GM19397 (cell line): ENCODE data around the gene SUMO4.
"Not testable (repeated sequence)": the region's sequence is repeated elsewhere in the genome, so short reads cannot be mapped to it uniquely, and the experiment has no call there.

Source experiments
- ATAC-seq: cut with Tn5 transposase; IDR thresholded peaks from one replicate; pipeline ENCODE4 v1.9.1; 2021; ENCODE audit warnings: mild to moderate bottlenecking, moderate library complexity; ENCODE audit not compliant: unreplicated experiment

Gene SUMO4

DNA sequence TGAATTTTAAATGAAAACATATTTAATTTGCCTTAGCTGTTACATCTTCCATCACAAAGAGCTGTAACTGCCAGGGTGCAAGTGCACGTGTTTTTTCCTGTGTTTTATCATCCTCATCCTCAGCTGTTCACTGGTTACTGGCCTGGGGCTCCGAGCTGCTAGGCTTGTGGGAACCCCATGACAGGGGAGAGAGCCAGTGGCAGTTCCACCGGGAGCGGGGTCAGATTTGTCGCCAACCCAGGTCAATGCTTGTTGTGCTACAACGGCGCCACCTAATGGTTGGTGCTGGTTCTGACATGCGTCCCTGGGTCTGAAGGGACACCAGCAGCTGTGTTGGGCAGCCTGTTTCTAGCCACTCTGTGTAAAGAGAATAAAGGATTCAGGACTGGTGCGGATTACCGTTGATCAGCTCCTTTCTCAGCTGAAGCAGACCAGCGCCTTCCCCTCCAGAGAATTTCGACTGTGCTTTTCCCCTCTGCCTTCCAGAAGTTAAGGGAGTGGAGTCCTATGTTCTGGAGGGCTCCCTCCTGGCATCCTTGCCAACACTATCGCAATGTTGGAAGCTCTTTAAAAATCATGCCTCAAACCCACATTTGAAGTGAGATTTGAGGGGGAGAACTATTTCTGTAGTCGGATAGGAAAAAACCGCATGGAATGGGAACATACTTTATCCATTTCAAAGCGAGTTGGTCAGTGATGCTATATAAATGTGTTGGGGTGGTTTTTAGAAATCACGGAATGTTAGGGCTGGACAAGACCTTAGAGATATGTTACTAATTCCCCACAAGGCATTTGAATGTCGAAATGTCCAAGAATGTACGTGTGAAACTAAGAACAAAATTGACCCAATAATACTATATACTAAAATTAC is 32.1 kb downstream of the SUMO4 start:
- no peak for ATAC-seq

DNA sequence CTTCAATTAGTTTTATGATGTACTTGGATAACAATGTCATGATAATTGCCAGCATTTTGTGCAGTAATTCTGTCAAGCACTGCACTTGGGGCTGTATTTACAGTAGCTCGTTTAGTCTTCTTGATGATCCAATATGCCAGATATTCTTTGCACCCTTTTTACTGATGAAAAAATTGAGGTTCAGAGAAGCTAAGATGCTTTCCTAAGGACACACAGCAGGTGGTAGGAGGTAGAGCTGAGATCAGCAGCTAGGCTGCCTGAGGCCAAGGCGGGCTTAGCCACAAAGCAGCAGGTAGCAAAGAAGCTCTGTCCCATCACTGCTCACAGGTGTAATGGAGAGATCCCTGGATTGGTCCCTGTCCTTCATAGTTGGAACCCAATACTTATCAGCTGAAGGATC is 33.3 kb downstream of the SUMO4 start:
- no peak for ATAC-seq

DNA sequence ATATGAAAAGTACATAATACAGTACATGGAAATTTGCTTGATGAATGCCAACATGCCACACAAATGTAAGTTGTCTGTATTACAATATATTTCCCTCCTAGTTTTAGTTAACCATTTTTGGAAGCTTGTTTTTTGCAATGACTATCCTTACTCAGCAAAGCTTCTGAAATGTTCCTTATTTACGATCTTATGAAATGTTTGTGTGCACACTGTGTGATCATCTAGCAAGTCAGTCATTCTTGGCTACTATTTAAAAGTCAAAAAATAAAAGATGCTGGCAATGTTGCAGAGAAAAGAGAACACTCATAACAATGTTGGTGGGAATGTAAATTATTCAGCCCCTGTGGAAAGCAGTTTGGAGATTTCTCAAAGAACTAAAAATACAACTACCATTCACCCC is 33.8 kb downstream of the SUMO4 start:
- ATAC-seq = no peak

DNA sequence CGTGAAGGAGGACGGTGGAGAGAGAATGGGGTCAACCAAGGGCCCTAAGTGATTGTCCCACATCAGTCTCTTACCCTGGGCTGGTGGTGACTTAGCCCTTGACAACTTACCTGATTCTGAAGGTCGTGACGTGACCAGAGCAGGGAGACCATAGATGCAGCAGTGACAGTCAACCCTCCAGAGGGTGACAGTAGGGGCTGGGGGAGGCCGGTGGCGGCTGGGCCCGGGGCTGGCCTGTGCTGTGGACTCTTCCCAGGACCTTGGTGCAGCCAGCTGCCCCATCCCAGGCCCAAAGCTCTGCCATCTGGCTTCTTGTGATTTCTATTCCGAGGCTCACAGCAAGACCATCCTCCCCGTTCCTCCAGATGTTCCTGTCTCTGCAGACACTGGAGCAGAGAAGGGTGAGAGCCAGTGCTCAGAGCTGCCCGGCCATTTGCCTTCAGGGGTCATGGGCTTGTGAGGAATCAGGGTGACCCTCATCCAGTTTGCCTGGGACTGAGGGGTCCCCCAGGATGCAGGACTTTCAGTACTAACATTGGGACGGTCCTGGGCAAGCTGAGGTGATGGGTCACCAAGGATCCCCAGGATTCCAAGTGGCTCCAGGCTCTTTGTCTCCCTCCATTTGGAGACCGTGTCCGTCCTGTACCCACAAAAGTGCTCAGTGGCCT is 36.0 kb downstream of the SUMO4 start:
- ATAC-seq = no peak

DNA sequence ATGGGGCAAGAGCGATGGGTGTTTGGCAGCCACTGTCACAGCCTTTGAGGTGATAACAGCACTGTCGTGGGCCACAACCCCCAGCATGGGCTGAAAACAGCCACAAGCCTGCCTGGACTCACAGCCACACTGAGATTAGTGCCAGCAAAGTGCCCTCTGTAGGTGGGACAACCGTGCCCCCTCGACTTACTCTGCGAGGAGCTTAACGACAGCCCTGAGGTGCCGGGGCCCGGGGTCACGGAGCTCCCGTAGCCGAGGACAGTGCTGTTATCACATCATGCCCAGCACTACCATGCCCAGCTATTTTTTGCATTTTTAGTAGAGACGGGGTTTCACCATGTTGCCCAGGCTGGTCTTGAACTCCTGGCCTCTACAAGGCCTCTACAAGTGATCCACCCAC is 36.6 kb downstream of the SUMO4 start:
- no peak for ATAC-seq

DNA sequence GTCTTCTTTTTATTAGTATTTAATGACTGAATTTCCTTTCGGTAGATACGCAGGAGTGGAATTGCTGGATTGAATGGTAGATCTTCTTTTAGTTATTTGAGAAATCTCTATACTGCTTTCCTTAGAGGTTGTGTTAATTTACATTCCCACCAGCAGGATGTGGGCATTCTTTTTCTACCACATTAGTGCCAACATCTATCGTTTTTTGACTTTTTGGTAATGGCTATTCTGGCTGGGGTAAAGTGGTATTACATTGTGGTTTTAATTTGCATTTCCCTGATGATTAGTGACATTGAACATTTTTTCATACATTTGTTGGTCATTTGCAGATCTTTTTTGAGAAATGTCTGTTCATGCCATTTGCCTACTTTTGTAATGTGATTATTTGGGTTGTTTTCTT is 37.1 kb downstream of the SUMO4 start:
- no peak for ATAC-seq

DNA sequence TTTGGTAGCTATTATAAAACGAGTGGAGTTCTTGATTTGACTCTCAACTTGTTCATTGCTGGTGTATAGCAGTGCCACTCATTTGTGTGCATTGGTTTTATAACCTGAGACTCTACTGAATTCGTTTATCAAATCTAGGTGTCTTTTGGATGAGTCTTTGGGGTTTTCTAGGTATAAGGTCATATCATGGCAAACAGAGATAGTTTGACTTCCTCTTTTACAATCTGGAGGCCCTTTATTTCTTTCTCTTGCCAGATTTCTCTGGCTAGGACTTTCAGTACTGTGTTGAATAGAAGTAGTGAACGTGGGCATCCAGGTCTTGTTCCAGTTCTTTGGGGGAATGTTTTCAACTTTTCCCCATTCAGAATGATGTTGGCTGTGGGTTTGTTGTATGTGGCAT is 38.8 kb downstream of the SUMO4 start:
- ATAC-seq = no peak

DNA sequence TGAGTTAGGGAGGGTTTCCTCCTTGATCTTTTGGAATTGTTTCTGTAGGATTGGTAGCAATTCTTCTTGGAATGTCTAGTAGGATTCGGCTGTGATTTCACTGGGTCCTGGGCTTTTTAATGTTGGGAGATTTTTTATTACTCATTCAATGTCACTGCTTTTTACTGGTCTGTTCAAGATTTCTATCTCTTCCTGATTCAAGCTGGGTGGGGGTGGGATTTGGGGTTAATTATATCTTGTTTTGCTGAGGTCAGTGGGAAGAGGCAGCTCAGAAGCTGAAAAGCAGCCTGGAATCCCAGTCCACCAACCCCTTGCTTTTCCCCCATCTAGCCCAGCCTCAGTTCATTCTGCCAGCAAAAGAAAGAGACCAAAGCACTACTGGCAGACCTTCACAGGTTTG is 39.6 kb downstream of the SUMO4 start:
- no peak for ATAC-seq

DNA sequence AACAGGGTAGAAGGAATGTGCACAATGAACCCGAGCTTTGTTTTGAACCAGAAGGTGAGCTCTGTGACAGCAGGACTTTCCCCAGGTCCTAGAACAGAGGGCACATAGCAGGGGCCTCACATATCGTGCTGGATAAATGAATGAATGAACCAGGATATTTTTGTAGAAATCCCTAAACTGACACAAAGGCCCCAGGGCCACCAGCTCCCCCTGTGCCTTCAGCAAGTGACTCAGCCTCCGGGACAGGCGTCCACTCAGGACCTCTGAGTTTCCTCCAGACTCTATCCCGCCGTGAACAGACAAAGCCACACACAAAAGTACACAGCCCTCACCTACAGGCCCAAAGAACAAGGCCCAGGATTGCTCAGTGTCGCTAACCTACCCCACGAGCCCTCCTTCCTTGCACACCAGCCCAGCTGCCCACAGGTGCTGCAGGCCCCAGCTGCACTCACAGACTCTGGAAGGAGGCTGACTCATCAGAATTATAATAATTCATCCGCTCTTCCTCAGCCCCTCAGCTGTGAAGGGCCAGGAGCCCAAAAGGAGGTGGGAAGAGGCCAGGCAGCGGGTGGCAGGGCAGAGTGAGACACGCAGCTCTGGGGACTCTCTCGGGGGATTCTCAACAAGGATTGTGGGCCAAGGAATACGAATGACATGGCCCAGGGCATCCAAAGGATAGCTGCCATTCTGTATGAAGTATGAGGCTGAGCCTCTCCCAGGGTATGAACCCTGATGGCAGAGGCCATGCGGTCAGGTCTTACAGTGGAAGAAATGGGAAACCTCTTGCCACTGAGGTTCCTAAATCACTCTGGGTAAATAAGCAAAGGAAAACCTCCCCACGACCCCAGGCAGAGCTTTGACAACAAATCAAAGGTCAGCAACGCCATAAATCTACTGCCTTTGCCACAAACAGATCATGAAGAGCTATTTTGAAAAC is 40.9 kb downstream of the SUMO4 start:
- no peak for ATAC-seq

DNA sequence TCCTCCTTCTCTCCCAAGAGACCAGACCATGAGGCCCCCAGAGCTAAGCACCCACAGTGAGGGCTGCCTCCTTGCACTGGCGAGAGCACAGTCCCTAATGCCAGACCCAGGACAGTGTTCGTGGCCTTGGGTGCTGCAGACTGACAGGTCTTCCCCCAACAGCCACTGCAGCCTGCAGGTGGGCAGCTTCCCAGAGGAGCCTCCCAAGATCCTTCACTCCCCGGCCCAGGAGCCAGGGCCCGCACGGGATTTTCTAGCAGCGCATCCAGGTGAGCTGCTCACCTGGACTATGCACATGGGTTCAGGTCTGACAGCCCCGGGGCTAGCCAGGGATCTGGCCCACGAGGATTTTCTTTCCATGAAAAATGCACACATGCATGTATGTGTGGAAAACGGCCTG is 41.7 kb downstream of the SUMO4 start:
- no peak for ATAC-seq

DNA sequence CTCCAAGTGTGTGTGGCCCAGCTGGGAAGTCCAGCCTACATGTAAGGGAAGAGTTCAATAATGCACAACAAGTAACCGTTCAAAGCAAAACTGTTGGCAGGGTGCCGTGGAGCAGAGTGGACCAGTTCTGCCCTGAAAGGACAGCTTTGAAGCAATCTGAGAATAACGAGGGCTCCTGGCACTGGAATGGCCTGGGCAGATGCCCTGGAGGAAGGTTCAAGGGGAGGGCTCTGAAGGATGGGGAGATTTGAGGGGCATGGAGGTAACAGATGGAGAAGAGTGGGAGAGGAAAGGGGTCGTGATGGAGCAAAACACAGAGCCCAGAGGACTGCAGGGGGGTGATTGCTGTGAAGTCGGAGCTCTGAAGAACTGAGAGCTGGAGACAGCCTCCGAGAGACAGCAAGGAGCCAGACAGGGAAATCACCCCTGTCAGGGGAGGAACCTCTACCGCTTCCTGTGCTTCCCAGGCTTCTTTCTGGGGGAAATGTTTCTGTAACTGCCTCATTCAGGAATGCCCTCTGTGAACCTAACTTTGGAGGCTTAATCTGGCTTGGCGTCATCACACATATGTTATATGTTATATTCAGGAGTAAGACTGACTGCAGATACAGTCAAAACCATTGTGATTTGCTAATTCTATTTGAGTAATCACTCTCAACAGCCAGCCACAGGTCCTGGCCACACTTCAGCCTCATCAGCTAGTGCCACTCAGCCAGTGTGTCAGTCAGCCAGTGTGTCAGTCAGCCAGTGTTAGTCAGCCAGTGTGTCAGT is 43.5 kb downstream of the SUMO4 start:
- ATAC-seq = no peak

DNA sequence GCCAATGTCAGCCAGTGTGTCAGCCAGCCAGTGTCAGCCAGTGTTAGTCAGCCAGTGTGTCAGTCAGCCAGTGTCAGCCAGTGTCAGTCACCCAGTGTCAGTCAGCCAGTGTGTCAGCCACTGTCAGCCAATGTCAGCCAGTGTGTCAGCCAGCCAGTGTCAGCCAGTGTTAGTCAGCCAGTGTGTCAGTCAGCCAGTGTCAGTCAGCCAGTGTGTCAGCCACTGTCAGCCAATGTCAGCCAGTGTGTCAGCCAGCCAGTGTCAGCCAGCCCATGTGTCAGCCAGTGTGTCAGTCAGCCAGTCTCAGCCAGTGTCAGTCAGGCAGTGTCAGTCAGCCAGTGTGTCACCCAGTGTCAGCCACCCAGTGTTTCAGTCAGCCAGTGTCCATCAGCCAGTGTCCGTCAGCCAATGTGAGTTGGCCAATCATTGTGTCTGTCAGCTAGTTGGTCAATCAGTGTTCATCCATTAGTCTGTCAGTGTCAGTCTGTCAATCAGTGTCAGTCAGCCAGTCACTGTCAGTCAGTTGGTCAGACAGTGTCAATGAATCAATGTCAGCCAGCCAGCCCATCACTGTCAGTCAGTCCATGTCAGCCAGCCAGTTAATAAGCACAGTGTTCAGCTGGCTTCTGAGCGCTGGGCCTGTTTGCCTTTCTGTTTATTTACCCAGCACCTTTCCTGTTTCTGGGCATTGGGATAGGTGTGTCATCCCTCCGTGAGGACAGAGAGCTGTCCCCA is 44.5 kb downstream of the SUMO4 start:
- not testable (repeated sequence) for ATAC-seq

DNA sequence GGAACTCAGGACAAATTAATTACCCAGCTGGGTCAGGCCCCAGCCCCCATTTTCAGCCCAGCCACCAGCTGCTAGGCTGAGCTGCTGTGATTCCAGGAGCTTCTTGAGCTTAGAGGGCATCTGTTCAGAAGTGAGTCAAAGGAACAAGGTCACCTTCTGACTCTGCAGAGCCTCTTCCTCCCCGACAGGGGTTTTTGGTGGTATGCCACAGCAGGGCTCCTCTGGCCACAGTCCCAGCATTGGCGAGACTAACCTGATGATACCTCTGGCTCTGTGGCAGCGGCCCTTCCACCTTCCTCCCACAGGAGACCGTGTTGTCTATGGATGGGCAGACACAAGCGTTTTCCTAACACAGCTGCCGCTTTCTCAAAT is 45.0 kb downstream of the SUMO4 start:
- ATAC-seq = no peak

DNA sequence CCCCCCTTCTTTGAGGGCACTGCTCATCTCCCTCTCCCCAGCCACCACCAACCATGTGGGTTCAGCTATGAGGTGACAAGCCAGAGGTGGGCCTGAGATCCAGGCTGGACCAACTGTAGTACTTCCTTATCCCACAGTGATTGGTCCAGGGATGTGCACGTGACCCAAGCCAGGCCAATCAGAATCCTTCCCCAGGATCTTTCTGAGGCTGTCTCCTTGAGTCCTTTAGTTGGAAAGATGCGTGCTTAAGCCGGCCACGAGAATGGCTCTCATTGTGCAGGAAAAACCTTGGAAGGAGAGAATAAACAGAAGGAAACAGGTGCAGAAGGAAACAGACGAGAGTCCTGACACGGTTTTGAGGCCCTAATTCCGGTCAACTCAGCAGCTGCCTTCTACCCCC is 45.5 kb downstream of the SUMO4 start:
- ATAC-seq = no peak

DNA sequence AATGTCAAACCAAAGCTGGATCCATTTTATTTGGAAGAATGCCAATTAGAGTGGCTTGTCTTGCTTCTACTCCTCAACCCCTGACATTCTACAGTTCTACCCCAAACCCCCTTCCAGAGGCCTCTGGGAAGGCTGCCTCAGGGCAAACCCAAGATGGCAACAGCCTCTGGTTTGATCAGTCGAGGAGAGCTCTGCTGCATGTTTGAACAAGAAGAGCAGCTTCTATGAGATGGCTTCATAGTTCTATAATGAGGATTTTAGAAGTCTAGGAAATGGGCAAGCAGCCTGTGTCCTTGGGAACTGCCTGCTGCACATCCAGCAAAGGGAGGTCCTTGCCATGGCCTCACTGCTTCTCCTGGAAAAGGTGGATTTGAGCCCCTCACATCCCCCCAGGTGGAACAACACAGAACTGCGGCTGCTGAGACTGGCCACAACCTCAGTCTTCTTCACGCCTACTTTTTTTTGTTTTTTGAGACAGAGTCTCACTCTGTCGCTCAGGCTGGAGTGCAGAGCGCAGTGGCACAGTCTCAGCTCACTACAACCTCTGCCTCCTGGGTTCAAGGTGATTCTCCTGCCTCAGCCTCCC is 46.8 kb downstream of the SUMO4 start:
- no peak for ATAC-seq

DNA sequence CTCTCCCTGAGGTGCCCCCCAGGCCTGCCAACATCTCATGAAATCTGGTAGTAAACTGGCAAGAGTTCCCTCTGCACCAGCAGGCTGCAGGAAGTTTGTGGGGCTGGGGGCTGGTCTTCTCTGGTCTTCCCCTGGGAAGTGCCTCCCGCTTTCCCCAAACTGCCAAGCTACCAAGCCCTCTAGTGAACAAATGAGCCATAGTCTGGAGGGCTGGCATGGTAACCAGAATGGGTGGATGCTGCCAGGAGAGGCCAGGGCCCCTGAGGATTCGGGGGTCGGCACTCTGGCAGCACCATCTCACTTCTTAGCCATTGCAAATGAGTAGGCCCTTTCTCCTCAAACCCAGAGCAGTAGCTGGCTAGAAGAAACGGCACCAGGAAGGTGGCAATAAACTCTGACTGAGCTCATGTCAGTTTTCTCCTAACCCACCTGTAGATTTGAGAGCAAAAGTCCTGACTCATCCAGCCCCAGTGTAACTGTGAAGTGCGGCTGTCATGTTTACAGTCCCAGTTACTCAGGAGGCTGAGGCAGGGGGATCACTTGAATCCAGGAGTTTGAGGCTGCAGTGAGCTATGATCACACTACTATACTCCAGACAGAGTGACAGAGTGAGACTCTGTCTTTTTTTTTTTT is 48.9 kb downstream of the SUMO4 start:
- no peak for ATAC-seq

DNA sequence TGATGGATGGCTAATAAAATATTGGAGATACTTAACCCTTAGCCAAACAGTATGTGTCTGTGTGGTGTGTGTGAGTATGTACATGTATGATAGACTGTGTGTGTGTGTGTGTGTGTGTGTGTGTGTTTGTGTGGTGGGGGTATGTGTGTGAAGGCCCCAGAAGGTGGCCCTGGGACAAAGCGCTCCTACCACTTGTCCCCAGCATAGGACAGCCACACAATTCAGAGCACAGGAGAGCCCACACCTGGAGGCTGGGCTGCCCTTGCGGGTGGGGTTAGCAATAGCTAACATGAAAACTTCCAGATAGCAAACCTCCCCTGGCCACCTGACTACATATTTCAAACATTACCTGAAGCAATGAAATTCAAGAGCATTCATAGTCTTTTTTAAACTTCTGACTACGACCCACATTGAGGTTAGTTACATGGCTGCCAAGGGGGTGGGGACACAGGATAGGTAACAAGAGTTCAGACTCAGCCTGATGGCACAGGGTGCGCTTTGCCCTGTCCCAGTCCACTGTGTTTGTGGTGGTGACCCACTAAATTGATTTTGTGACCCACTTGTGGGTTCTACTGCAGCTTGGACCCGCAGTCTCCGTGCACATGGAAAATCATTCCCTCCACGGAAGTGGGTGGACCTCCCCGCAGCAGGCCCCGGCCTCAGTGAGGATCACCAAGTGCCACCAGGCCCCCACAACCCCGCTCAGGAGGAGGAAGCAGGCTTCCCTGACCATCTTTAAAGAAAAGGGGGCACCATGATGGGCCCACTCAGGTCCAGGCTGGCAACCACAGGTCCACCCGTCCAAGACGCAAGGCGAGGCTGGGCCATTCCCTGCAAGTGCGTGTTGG is 50.0 kb downstream of the SUMO4 start:
- no peak for ATAC-seq
